Activated T-helper 17 cell treated with anti-CD3 and anti-CD28 coated beads, Interleukin-2, amount 50 U/mL, for 72 hours (primary cell): ENCODE data around the gene C1orf53. TPM values are rescaled to one million over a fixed set of nuclear protein-coding genes. Genes with fewer than 3 reads are reported as not detected.
"Not testable (repeated sequence)": the region's sequence is repeated elsewhere in the genome, so short reads cannot be mapped to it uniquely, and the experiment has no call there.

Experiments used
- ATAC-seq: fragments of 150-1000 bp; cut with Tn5 transposase; replicated peaks from 2 replicates; pipeline ENCODE4 v1.10.0; 2021; ENCODE audit warnings: mild to moderate bottlenecking, moderate library complexity
- H3K27ac Mint-ChIP-seq: one replicate; pipeline ENCODE4 v1.8.0; 2022; ENCODE audit warnings: mixed read lengths
- H3K27me3 Mint-ChIP-seq: one replicate; pipeline ENCODE4 v1.8.0; 2022; ENCODE audit warnings: mixed read lengths
- H3K36me3 Mint-ChIP-seq: one replicate; pipeline ENCODE4 v1.8.0; 2022; ENCODE audit warnings: low read depth, mild to moderate bottlenecking, mixed read lengths
- H3K4me1 Mint-ChIP-seq: one replicate; pipeline ENCODE4 v1.8.0; 2022; ENCODE audit warnings: mixed read lengths
- H3K4me3 Mint-ChIP-seq: one replicate; pipeline ENCODE4 v1.8.0; 2022; ENCODE audit warnings: mild to moderate bottlenecking, mixed read lengths
- H3K9me3 Mint-ChIP-seq: one replicate; pipeline ENCODE4 v1.8.0; 2022; ENCODE audit warnings: mixed read lengths
- total RNA-seq, 2 donors: library from RNA; stranded (reverse); gene quantifications; one replicate each; pipeline ENCODE4 v1.2.3, GENCODE V29; 2022

Gene C1orf53
- under 1 TPM; 0.50 to 0.78 TPM for total RNA-seq

DNA sequence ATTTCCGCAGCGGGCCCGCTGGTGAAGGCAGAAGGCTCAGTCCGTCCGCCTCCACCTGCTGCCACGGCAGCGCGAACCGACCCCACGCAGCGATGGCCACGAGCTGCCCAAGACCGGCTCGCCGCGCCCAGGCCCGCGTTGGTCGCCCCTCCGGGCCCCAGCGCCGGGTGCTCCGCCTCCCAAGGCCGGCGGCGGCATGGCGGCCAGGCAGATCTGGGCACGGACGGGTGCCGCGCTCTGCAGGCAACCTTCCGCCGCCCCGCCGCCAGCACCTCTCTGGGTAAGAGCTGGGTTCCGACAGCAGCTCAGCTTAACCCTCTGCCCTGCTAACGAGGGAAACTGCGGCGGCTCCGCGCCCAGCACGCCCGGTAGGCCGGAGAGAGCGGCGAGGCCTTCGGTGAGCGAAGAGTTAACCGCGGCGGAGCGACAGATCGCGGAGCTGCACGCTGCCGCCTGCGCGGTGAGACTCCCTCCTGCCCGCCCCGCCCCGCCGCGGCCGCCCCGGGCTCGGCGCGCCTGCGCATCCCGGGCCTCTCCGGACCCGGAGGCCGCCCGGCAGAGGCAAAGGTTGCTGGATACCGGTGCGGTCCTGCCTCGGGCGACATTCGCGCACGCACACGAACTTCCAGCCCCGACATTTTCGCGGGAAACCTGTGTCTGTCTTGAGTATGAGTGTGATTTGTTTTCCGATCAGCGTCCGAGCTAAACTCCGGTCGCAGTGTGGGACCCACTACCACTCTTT, at the start of gene C1orf53:
C1orf53 (plus strand) TSS at position 177 of the 742 bp plus-strand sequence; CDS start at position 197, 20 bp downstream.
- H3K36me3 Mint-ChIP-seq: no peaks in the 10 kb centered on the region
- peak; percentile 96 for ATAC-seq
- H3K27me3 Mint-ChIP-seq: peaks cover 36% of the 10 kb centered on the region

DNA sequence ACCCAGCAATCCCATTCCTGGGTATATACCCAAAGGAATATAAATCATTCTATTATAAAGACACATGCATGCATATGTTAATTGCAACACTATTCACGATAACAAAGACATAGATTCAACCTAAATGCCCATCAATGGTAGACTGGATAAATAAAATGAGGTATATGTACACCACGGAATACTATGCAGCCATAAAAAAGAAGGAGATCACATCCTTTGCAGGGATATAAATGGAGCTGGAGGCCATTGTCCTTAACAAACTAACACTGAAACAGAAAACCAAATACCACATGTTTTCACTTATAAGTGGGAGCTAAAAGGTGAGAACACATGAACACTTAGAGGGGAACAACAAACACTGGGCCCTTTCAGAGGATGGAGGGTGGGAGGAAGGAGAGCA, 46.7 kb upstream of the C1orf53 start:
- H3K36me3 Mint-ChIP-seq, H3K4me3 Mint-ChIP-seq, H3K27ac Mint-ChIP-seq: not testable (repeated sequence)

More for the DNA sequence above, at the start of gene C1orf53:
- Mint-ChIP-seq H3K9me3 (no peaks in the 10 kb centered on the region), H3K4me1 (no peaks in the 10 kb centered on the region), H3K27ac (peak within 1 kb of the TSS; percentile 83), H3K4me3 (peak within 1 kb of the TSS; percentile 77)

DNA sequence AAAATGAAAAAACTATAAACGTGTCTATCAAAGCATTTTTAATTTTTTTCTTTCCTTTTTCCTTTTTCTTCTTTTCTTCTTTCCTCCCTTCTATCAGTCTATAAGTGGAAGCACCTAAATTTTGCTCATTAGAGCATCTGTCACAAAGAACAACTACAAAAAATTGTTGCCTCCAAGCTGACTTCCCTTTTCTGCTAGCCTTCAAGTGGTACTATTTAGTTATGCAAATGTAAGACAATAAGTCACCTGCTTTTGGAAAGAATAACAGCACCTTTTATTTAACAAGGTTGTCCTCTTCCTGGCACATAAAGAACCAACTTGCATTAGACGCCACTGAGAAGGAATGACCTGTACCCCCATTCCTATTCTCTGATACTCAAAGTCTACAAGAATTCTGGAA, 45.0 kb upstream of the C1orf53 start:
- Mint-ChIP-seq H3K27ac (no peak overlapping the region), H3K9me3 (no peaks in the 10 kb centered on the region)
- ATAC-seq: no peak

More for the DNA sequence above, 46.7 kb upstream of the C1orf53 start:
- not testable (repeated sequence) for H3K4me1 Mint-ChIP-seq, H3K27me3 Mint-ChIP-seq, H3K9me3 Mint-ChIP-seq, ATAC-seq

DNA sequence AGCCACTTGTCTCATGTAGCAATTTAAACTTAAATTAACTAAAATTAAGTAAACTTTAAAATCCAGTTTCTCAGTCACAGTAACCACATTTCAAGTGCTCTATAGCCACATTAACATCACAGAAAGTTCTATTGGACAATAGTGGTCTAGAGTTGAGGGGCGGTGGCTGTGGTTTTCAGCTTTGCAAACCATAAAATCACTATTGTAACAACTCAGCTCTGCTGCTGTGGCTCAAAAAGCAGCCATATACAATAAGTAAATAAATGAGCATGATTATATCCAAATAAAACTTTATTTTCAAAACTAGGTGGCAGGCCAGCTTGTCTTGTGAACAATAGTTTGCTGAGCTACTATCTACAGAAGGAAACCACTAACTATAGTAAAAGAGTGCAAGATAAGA, 43.4 kb upstream of the C1orf53 start:
- Mint-ChIP-seq H3K4me1 (no peaks in the 10 kb centered on the region), H3K27ac (no peak overlapping the region), H3K27me3 (no peaks in the 10 kb centered on the region), H3K9me3 (no peaks in the 10 kb centered on the region), H3K4me3 (no peak overlapping the region), H3K36me3 (no peaks in the 10 kb centered on the region)
- ATAC-seq: no peak

More for the DNA sequence above, 45.0 kb upstream of the C1orf53 start:
- Mint-ChIP-seq H3K4me1 (no peaks in the 10 kb centered on the region), H3K27me3 (no peaks in the 10 kb centered on the region), H3K36me3 (no peaks in the 10 kb centered on the region), H3K4me3 (no peak overlapping the region)

DNA sequence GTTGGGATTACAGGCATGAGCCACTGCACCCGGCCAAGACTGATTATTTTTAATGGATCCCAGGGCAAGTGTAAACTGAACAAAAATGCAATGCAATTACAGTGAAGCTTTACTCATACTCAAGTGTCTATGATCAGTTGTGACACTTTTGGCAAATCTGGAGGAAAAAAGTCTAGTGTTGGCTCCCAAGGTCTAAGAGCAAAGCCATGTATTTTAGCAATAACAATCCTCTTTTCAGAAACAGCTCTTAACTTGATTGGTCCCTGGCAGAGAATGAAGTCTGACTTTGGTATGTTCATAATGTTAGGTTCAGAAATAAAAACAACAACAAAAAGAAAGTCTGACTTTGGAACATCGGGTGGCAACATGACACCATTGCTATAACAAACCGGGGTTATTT, 40.2 kb upstream of the C1orf53 start:
- no peak overlapping the region for H3K27ac Mint-ChIP-seq
- H3K4me1 Mint-ChIP-seq: no peaks in the 10 kb centered on the region
- no peak overlapping the region for H3K4me3 Mint-ChIP-seq
- no peak for ATAC-seq
- H3K9me3 Mint-ChIP-seq: no peaks in the 10 kb centered on the region
- no peaks in the 10 kb centered on the region for H3K36me3 Mint-ChIP-seq
- no peaks in the 10 kb centered on the region for H3K27me3 Mint-ChIP-seq

DNA sequence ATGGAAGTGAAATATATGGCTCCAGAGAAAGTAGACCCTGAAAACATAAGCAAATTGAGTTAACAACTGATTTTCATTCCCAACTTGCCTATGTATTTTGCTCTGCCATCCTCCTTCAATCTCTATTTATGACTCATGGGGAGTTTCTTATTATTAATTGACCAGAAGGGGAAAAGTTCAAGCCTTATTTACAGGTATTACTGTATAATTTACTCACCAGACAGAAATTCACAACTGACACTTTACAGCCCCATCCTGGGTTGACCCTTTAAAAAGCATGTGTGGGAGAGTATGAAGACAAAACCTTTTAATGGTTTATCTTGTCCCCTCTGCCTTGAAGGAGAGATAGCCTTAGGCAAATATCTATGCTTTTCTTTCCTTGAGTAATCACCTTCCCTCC, 39.8 kb upstream of the C1orf53 start:
- Mint-ChIP-seq H3K36me3 (no peaks in the 10 kb centered on the region), H3K4me1 (no peaks in the 10 kb centered on the region), H3K27ac (no peak overlapping the region), H3K4me3 (no peak overlapping the region), H3K9me3 (no peaks in the 10 kb centered on the region), H3K27me3 (no peaks in the 10 kb centered on the region)
- ATAC-seq: no peak

DNA sequence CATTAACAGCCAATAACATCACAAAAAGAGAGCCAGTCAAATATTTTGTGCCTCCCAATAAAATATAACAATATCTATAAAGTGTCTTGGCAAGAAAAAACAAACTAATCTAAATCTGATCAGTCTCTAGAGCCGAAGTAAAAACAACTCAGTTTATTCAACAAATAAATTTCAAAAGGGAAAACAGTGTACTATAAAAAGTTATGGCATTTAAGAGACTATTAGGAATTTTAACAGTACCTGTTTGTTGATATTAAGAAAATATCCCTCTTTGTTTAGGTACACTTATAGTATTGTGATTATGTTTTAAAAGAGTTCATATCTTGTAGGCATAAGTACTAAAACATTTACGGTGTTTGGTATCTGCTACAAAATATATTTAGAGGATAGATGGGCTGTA, 36.6 kb upstream of the C1orf53 start:
- H3K36me3 Mint-ChIP-seq: no peaks in the 10 kb centered on the region
- no peaks in the 10 kb centered on the region for H3K27me3 Mint-ChIP-seq
- no peaks in the 10 kb centered on the region for H3K9me3 Mint-ChIP-seq
- H3K4me3 Mint-ChIP-seq: no peak overlapping the region
- no peaks in the 10 kb centered on the region for H3K4me1 Mint-ChIP-seq
- H3K27ac Mint-ChIP-seq: no peak overlapping the region
- no peak for ATAC-seq

DNA sequence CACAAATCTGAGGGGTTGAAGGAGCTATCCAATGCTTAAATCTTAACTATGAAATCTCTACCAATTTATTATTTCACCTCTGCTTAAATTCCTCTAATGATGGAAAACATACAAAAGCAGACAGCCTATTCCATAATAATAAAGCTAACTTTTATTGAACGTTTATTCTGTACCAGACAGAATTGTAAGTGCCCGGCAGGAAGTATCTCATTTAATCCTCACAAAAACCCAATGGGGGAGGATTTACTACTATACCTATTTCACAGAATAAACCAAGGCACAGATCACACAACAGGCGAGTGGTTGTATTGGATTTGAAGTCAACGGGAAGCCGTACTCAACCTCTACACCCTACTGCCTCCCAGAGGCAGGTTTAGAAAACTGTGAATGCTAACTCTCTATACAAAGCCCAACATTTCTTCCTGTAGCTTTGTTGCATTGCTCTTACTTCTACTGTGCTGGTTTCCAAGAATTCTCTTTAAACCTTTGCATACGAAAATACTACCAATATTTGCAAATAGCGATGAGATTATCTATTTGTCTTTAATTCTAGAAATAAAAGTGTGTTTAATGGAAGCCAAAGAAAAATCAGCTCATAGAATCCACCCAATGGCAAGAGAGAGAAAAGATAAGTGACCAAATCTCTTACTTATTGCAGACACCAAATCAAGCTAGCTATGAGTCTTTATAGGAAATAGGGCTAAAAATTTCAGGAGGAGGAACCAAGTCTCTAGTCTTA, 33.5 kb upstream of the C1orf53 start:
- no peak overlapping the region for H3K27ac Mint-ChIP-seq
- no peaks in the 10 kb centered on the region for H3K4me1 Mint-ChIP-seq

DNA sequence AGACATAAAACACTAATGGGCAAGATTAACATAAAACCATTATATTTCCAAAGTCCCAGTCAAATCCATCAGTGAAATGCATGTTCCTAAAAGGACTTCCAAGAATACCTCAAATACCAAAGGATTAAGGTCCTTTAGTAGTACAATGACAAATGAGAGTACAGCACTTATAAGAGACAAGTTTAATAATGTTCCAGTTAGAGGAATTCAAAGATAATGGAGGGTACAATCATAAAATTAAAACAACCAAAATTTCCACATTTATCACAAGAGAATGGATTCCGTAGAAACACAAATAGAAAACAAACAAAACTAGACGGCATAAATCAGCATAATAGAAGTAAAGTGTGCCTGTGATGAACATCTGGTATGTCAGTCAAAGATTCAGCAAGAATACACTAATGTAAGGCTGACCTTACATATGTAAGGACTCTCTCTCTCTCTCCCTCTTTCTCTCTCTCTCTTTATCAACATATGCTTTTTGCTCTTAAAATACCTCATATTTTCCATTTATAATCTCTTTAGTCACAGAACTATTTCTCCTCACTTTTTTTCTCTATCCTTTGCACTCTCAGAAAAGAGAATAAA, 32.8 kb upstream of the C1orf53 start:
- no peak overlapping the region for H3K4me3 Mint-ChIP-seq
- no peak for ATAC-seq
- no peak overlapping the region for H3K27ac Mint-ChIP-seq
- no peaks in the 10 kb centered on the region for H3K36me3 Mint-ChIP-seq
- H3K4me1 Mint-ChIP-seq: no peaks in the 10 kb centered on the region
- no peaks in the 10 kb centered on the region for H3K27me3 Mint-ChIP-seq
- no peaks in the 10 kb centered on the region for H3K9me3 Mint-ChIP-seq

More for the DNA sequence above, 33.5 kb upstream of the C1orf53 start:
- Mint-ChIP-seq H3K36me3 (no peaks in the 10 kb centered on the region), H3K4me3 (no peak overlapping the region), H3K9me3 (no peaks in the 10 kb centered on the region), H3K27me3 (no peaks in the 10 kb centered on the region)
- peak; percentile 88 for ATAC-seq

DNA sequence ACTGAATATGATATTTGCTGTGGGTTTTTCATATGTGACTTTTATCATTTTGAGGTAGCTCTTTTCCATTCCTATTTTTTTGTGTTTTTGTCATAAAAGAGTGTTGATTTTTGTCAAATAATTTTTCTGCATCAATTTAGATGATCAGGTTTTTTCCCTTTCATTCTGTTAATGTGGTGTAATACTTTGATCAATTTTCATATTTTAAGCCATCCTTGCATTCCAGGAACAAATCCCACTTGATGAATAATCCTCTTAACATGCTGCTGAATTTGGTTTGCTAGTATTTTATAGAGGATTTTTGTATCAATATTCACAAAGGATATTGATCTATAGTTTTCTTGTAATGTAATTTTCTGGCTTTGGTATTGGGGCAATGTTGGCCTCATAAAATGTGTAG, 25.5 kb upstream of the C1orf53 start:
- no peak for ATAC-seq
- Mint-ChIP-seq H3K36me3 (no peaks in the 10 kb centered on the region), H3K9me3 (peaks cover 13% of the 10 kb centered on the region), H3K4me3 (no peak overlapping the region), H3K27ac (no peak overlapping the region), H3K4me1 (no peaks in the 10 kb centered on the region), H3K27me3 (peaks cover 5% of the 10 kb centered on the region)

DNA sequence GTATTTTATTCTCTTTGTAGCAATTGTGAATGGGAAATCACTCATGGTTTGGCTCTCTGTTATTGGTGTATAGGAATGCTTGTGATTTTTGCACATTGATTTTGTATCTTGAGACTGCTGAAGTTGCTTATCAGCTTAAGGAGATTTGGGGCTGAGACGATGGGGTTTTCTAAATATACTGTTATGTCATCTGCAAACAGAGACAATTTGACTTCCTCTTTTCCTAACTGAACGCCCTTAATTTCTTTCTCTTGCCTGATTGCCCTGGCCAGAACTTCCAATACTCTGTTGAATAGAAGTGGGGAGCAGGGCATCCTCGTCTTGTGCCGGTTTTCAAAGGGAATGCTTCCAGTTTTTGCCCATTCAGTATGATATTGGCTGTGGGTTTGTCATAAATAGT, 22.0 kb upstream of the C1orf53 start:
- not testable (repeated sequence) for H3K36me3 Mint-ChIP-seq, H3K4me3 Mint-ChIP-seq, ATAC-seq, H3K27ac Mint-ChIP-seq, H3K4me1 Mint-ChIP-seq
- H3K27me3 Mint-ChIP-seq: peaks cover 20% of the 10 kb centered on the region
- peaks cover 13% of the 10 kb centered on the region for H3K9me3 Mint-ChIP-seq

DNA sequence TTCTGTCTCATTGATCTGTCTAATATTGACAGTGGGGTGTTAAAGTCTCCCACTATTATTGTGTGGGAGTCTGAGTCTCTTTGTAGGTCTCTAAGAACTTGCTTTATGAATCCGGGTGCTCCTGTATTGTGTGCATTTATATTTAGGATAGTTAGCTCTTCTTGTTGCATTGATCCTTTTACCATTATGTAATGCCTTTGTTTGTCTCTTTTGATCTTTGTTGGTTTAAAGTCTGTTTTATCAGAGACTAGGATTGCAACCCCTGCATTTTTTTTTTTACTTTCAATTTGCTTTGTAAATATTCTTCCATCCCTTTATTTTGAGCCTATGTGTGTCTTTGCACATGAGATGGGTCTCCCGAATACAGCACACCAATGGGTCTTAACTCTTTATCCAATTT, 20.2 kb upstream of the C1orf53 start:
- not testable (repeated sequence) for H3K36me3 Mint-ChIP-seq, H3K27ac Mint-ChIP-seq, H3K4me1 Mint-ChIP-seq, H3K4me3 Mint-ChIP-seq, ATAC-seq
- Mint-ChIP-seq H3K9me3 (peaks cover 13% of the 10 kb centered on the region), H3K27me3 (peaks cover 20% of the 10 kb centered on the region)

DNA sequence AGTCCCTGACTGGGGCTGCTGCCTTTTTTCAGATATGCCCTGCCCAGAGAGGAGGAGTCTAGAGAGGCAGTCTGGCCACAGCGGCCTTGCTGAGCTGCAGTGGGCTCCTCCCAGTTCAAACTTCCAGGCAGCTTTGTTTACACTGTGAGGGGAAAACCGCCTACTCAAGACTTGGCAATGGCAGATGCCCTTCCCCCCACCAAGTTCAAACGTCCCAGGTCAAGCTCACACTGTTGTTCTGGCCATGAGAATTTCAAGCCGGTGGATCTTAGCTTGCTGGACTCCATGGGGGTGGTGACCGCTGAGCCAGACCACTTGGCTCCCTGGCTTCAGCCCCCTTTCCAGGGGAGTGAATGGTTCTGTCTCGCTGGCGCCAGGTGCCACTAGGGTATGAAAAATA, 18.3 kb upstream of the C1orf53 start:
- no peak overlapping the region for H3K4me3 Mint-ChIP-seq
- H3K4me1 Mint-ChIP-seq: no peaks in the 10 kb centered on the region
- H3K27ac Mint-ChIP-seq: no peak overlapping the region
- ATAC-seq: no peak
- H3K27me3 Mint-ChIP-seq: peaks cover 27% of the 10 kb centered on the region
- H3K9me3 Mint-ChIP-seq: no peaks in the 10 kb centered on the region
- no peaks in the 10 kb centered on the region for H3K36me3 Mint-ChIP-seq

DNA sequence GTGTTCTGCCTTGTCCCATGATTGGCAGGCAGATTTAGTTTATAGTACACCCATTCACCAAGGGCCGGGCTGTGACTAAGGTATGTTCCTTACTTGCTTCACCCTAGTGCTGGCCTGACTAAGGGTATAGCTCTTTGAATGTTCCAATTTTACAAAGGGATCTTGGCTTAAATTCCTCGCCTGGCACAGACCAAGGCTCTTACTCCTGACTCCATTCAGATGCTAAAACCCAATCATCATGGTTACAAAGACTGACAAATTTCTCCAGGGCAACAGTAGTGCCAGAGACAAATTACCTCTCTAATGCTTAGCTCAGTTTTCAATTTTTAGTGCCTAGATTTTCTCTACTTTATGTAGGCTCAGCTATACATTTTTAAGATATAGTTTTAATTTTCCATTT, 11.5 kb upstream of the C1orf53 start:
- H3K36me3 Mint-ChIP-seq: no peaks in the 10 kb centered on the region
- H3K27me3 Mint-ChIP-seq: peaks cover 38% of the 10 kb centered on the region
- H3K9me3 Mint-ChIP-seq: no peaks in the 10 kb centered on the region
- no peak for ATAC-seq
- H3K4me3 Mint-ChIP-seq: no peak overlapping the region
- no peak overlapping the region for H3K27ac Mint-ChIP-seq
- no peaks in the 10 kb centered on the region for H3K4me1 Mint-ChIP-seq

DNA sequence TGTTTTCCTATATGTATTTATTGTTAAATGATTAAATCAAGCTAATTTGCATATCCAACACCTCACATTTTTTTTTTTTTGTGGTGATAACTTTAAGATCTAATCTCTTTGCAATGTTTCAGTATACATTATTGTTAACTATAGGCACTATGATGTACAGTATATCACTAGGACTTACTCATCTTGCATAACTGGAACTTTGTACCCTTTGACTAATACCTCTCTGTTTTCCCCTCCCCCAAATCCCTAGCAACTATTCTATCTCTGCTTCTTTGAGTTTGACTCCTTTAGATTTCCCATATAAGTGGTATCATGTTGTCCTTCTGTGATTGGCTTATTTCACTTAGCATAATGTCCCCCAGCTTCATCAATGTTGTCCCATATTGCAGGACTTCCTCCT, 9.7 kb upstream of the C1orf53 start:
- peaks cover 44% of the 10 kb centered on the region for H3K27me3 Mint-ChIP-seq
- no peaks in the 10 kb centered on the region for H3K36me3 Mint-ChIP-seq
- no peak overlapping the region for H3K4me3 Mint-ChIP-seq

More for the DNA sequence above, 9.7 kb upstream of the C1orf53 start:
- no peak for ATAC-seq
- Mint-ChIP-seq H3K9me3 (no peaks in the 10 kb centered on the region), H3K4me1 (no peaks in the 10 kb centered on the region), H3K27ac (no peak overlapping the region)
